ENCODE measurements around the gene TUBB6. TPM values are rescaled to one million over a fixed set of nuclear protein-coding genes. Genes with fewer than 3 reads are reported as not detected.

TUBB6 gene
- total and polyA plus RNA-seq, 2 of the 8 experiments (the other 6 are each of a cell fraction or from before 2014, with no cell fraction given): 126 to 223 TPM

GRCh38 chr18:12321333-12321732, 13.3 kb downstream of the TUBB6 start:
- H4K8ac ChIP-seq (ENCODE audit: extremely low read depth, insufficient read depth, low read length): 0 out of 2 replicates have a peak overlapping the region, but pooled peaks have one; percentile 5
- H2BK15ac ChIP-seq (ENCODE audit: low read length): no peak overlapping the region
- H3K14ac ChIP-seq (ENCODE audit: insufficient read length): no peak overlapping the region
- ChIA-PET CTCF (ENCODE audit: partially characterized antibody) (interaction anchor here (1.6 to 11.7 kb wide), 4 partner anchors 8 to 71 kb away, joined by 4 to 96 read pairs (median 5); no protein-coding TSS in a partner anchor), POLR2A (ENCODE audit: partially characterized antibody) (interaction anchor here (1.2 to 2.6 kb wide), 3 partner anchors 11 to 14 kb away, joined by 3 to 13 read pairs (median 10); no protein-coding TSS in a partner anchor)
- no peak overlapping the region for H3K9ac ChIP-seq (replicated peaks in 1 of 4; ENCODE audit: extremely low read depth in 1 of 4, low read depth in 3 of 4, low read length in 3 of 4)
- no peak overlapping the region for H2AFZ ChIP-seq (ENCODE audit: low read length)
- no peak overlapping the region for H2AK5ac ChIP-seq (ENCODE audit: low read depth, low read length)
- no peaks in the 10 kb centered on the region for H3K9me3 ChIP-seq (ENCODE audit: insufficient read depth in 2 of 2, low read depth in 1 of 2, low read length in 1 of 2)
- WGBS, 2 experiments (ENCODE audit: extremely low coverage in 1 of 2, insufficient coverage in 1 of 2, insufficient read length in 1 of 2, insufficient replicate concordance in 2 of 2, low coverage in 1 of 2, low lambda C conversion rate in 2 of 2, missing lambda C conversion rate in 1 of 2): 76% methylated on average over 4 of the region's 4 CpGs; no CpG with 5 or more reads in 1 of the 2 experiments
- H3K56ac ChIP-seq (replicated peaks; ENCODE audit: insufficient read length, low read depth, low read length): no peak overlapping the region
- no peaks in the 10 kb centered on the region for H3K27me3 ChIP-seq (replicated peaks in 1 of 4; ENCODE audit: control insufficient read depth in 3 of 4, extremely low read depth in 1 of 4, insufficient read depth in 3 of 4, low read length in 3 of 4)
- H3K4ac ChIP-seq (replicated peaks; ENCODE audit: insufficient read length, low read depth, low read length): no peak overlapping the region
- H3K23me2 ChIP-seq (ENCODE audit: low read depth, low read length): no peaks in the 10 kb centered on the region
- H2BK12ac ChIP-seq (ENCODE audit: low read depth, low read length): no peak overlapping the region
- no peak overlapping the region for H2BK120ac ChIP-seq (replicated peaks; ENCODE audit: low read depth, low read length)
- no peaks in the 10 kb centered on the region for H3K4me1 ChIP-seq (replicated peaks in 1 of 4; ENCODE audit: control insufficient read depth in 3 of 4, insufficient read depth in 4 of 4, low read length in 3 of 4)
- peaks cover 2% of the 10 kb centered on the region; the same call in 1 of the 2 replicates for H3K79me1 ChIP-seq (ENCODE audit: low read depth, low read length)
- H3K18ac ChIP-seq (ENCODE audit: extremely low read depth, low read length): no peak overlapping the region
- DNase-seq (ENCODE audit: low read depth in 1 of 2, low spot score in 2 of 2) (no peak), FAIRE-seq (no peak)
- no peak overlapping the region for H3K4me2 ChIP-seq (ENCODE audit: insufficient read depth in 1 of 2, low read depth in 2 of 2, low read length in 2 of 2)
- H2BK20ac ChIP-seq (ENCODE audit: low read length): no peak overlapping the region
- no peak overlapping the region for H3K4me3 ChIP-seq (ENCODE audit: extremely low read depth in 1 of 4, insufficient read depth in 2 of 4, low read depth in 3 of 4, low read length in 4 of 4)
- H3K79me2 ChIP-seq (ENCODE audit: control insufficient read depth in 1 of 2, insufficient read depth in 2 of 2, low read length in 2 of 2): no peaks in the 10 kb centered on the region
- no peak overlapping the region for H4K5ac ChIP-seq (ENCODE audit: insufficient read length, low read depth, low read length)
- TF ChIP-seq TCF12 (IDR thresholded peaks at IDR 0.05; ENCODE audit: low read depth, low read length) (no peak), MAX (IDR thresholded peaks at IDR 0.05) (no peak), ZNF274 (IDR thresholded peaks at IDR 0.05; ENCODE audit: borderline replicate concordance, extremely low read depth, low read length) (no peak)
- H4K20me1 ChIP-seq (replicated peaks in 1 of 2; ENCODE audit: control insufficient read depth in 1 of 2, insufficient read depth in 2 of 2, low read length in 2 of 2): peaks cover 0 to 9% of the 10 kb centered on the region in 2 experiments
- peaks cover 2 to 22% (median 17%) of the 10 kb centered on the region in 4 experiments; a peak in 6 of 8 replicates for H3K36me3 ChIP-seq (ENCODE audit: control insufficient read depth in 2 of 4, insufficient read depth in 4 of 4, low read length in 3 of 4)
- H2BK5ac ChIP-seq (ENCODE audit: low read depth, low read length): no peak overlapping the region
- H3K27ac ChIP-seq (ENCODE audit: low read depth, low read length): no peak overlapping the region
- no peak overlapping the region for H4K91ac ChIP-seq (replicated peaks; ENCODE audit: insufficient read length, low read length)
- H3K23ac ChIP-seq (ENCODE audit: insufficient read length): no peak overlapping the region

All from H1 (cell line).